ENCODE results near the gene ZNF652. TPM values are rescaled to one million over a fixed set of nuclear protein-coding genes. Genes with fewer than 3 reads are reported as not detected.

The ZNF652 gene
- total RNA-seq, 1 donor from 2014 or later, result 26.6 TPM

- Histone ChIP-seq H3K4me3 (ENCODE audit: low read length in 3 of 3) (no peak overlapping the region), H3K9ac (ENCODE audit: low read depth in 1 of 3, low read length in 3 of 3) (no peak overlapping the region), H3K36me3 (ENCODE audit: control insufficient read depth in 3 of 3, insufficient read depth in 3 of 3, low read length in 3 of 3) (no peaks in the 10 kb centered on the region), H3K27ac (ENCODE audit: low read depth, low read length) (no peak overlapping the region), H3K4me1 (ENCODE audit: control insufficient read depth in 3 of 3, insufficient read depth in 3 of 3, low read length in 3 of 3) (no peaks in the 10 kb centered on the region), H3K9me3 (ENCODE audit: control insufficient read depth in 3 of 3, low read length in 3 of 3) (no peaks in the 10 kb centered on the region), H3K27me3 (ENCODE audit: control insufficient read depth in 3 of 3, insufficient read depth in 3 of 3, low read length in 3 of 3) (no peaks in the 10 kb centered on the region)
Observed at GRCh38 chr17:49327835-49328784, 33.9 kb downstream of the ZNF652 start.

- Histone ChIP-seq H3K4me3 (ENCODE audit: low read length in 3 of 3) (no peak overlapping the region), H3K27me3 (ENCODE audit: control insufficient read depth in 3 of 3, insufficient read depth in 3 of 3, low read length in 3 of 3) (no peaks in the 10 kb centered on the region), H3K36me3 (ENCODE audit: control insufficient read depth in 3 of 3, insufficient read depth in 3 of 3, low read length in 3 of 3) (no peaks in the 10 kb centered on the region), H3K9ac (ENCODE audit: low read depth in 1 of 3, low read length in 3 of 3) (no peak overlapping the region), H3K9me3 (ENCODE audit: control insufficient read depth in 3 of 3, low read length in 3 of 3) (no peaks in the 10 kb centered on the region), H3K27ac (ENCODE audit: low read depth, low read length) (no peak overlapping the region), H3K4me1 (ENCODE audit: control insufficient read depth in 3 of 3, insufficient read depth in 3 of 3, low read length in 3 of 3) (no peaks in the 10 kb centered on the region)
Observed at GRCh38 chr17:49325980-49326379, 36.1 kb downstream of the ZNF652 start.

- H3K27me3 ChIP-seq (ENCODE audit: control insufficient read depth in 3 of 3, insufficient read depth in 3 of 3, low read length in 3 of 3), result no peaks in the 10 kb centered on the region
- H3K9me3 ChIP-seq (ENCODE audit: control insufficient read depth in 3 of 3, low read length in 3 of 3), result no peaks in the 10 kb centered on the region
- peaks cover 0 to 7% (median 6%) of the 10 kb centered on the region in 3 donors for H3K36me3 ChIP-seq (ENCODE audit: control insufficient read depth in 3 of 3, insufficient read depth in 3 of 3, low read length in 3 of 3)
- H3K4me3 ChIP-seq (ENCODE audit: low read length in 3 of 3), result no peak overlapping the region
- H3K9ac ChIP-seq (ENCODE audit: low read depth in 1 of 3, low read length in 3 of 3), result no peak overlapping the region
- H3K4me1 ChIP-seq (ENCODE audit: control insufficient read depth in 3 of 3, insufficient read depth in 3 of 3, low read length in 3 of 3), result peaks cover 0 to 10% (median 5%) of the 10 kb centered on the region in 3 donors
- H3K27ac ChIP-seq (ENCODE audit: low read depth, low read length), result no peak overlapping the region
Observed at GRCh38 chr17:49318435-49318965, 43.5 kb downstream of the ZNF652 start.

- H3K27me3 ChIP-seq (ENCODE audit: control insufficient read depth in 3 of 3, insufficient read depth in 3 of 3, low read length in 3 of 3), result no peaks in the 10 kb centered on the region
- no peak overlapping the region for H3K27ac ChIP-seq (ENCODE audit: low read depth, low read length)
- peaks cover 0 to 11% (median 6%) of the 10 kb centered on the region in 3 donors for H3K36me3 ChIP-seq (ENCODE audit: control insufficient read depth in 3 of 3, insufficient read depth in 3 of 3, low read length in 3 of 3)
- H3K4me3 ChIP-seq (ENCODE audit: low read length in 3 of 3), result no peak overlapping the region
- H3K9me3 ChIP-seq (ENCODE audit: control insufficient read depth in 3 of 3, low read length in 3 of 3), result no peaks in the 10 kb centered on the region
- peaks cover 0 to 10% (median 5%) of the 10 kb centered on the region in 3 donors for H3K4me1 ChIP-seq (ENCODE audit: control insufficient read depth in 3 of 3, insufficient read depth in 3 of 3, low read length in 3 of 3)
- H3K9ac ChIP-seq (ENCODE audit: low read depth in 1 of 3, low read length in 3 of 3), result no peak overlapping the region
Observed at GRCh38 chr17:49316889-49317675, 45.0 kb downstream of the ZNF652 start.

- Histone ChIP-seq H3K9ac (ENCODE audit: low read depth in 1 of 3, low read length in 3 of 3) (no peak overlapping the region), H3K4me1 (ENCODE audit: control insufficient read depth in 3 of 3, insufficient read depth in 3 of 3, low read length in 3 of 3) (peaks cover 0 to 10% (median 5%) of the 10 kb centered on the region in 3 donors), H3K9me3 (ENCODE audit: control insufficient read depth in 3 of 3, low read length in 3 of 3) (no peaks in the 10 kb centered on the region), H3K27ac (ENCODE audit: low read depth, low read length) (peak overlapping the region; percentile 33), H3K27me3 (ENCODE audit: control insufficient read depth in 3 of 3, insufficient read depth in 3 of 3, low read length in 3 of 3) (no peaks in the 10 kb centered on the region), H3K36me3 (ENCODE audit: control insufficient read depth in 3 of 3, insufficient read depth in 3 of 3, low read length in 3 of 3) (peaks cover 7 to 17% (median 10%) of the 10 kb centered on the region in 3 donors), H3K4me3 (ENCODE audit: low read length in 3 of 3) (no peak overlapping the region)
Observed at GRCh38 chr17:49316258-49316570, 45.8 kb downstream of the ZNF652 start.

- Histone ChIP-seq H3K27ac (ENCODE audit: low read depth, low read length) (peak overlapping the region; percentile 33), H3K36me3 (ENCODE audit: control insufficient read depth in 3 of 3, insufficient read depth in 3 of 3, low read length in 3 of 3) (peaks cover 9 to 17% (median 12%) of the 10 kb centered on the region in 3 donors), H3K9ac (ENCODE audit: low read depth in 1 of 3, low read length in 3 of 3) (peak overlapping the region in 1 of 3 donors; percentile 13), H3K27me3 (ENCODE audit: control insufficient read depth in 3 of 3, insufficient read depth in 3 of 3, low read length in 3 of 3) (no peaks in the 10 kb centered on the region), H3K4me1 (ENCODE audit: control insufficient read depth in 3 of 3, insufficient read depth in 3 of 3, low read length in 3 of 3) (peaks cover 0 to 10% (median 5%) of the 10 kb centered on the region in 3 donors), H3K9me3 (ENCODE audit: control insufficient read depth in 3 of 3, low read length in 3 of 3) (no peaks in the 10 kb centered on the region), H3K4me3 (ENCODE audit: low read length in 3 of 3) (peak overlapping the region in 1 of 3 donors; percentile 61)
Observed at GRCh38 chr17:49315551-49316257, 46.3 kb downstream of the ZNF652 start.

- peaks cover 9 to 17% (median 12%) of the 10 kb centered on the region in 3 donors for H3K36me3 ChIP-seq (ENCODE audit: control insufficient read depth in 3 of 3, insufficient read depth in 3 of 3, low read length in 3 of 3)
- no peaks in the 10 kb centered on the region for H3K27me3 ChIP-seq (ENCODE audit: control insufficient read depth in 3 of 3, insufficient read depth in 3 of 3, low read length in 3 of 3)
- no peak overlapping the region for H3K4me3 ChIP-seq (ENCODE audit: low read length in 3 of 3)
- H3K9me3 ChIP-seq (ENCODE audit: control insufficient read depth in 3 of 3, low read length in 3 of 3), result no peaks in the 10 kb centered on the region
- peaks cover 0 to 10% (median 5%) of the 10 kb centered on the region in 3 donors for H3K4me1 ChIP-seq (ENCODE audit: control insufficient read depth in 3 of 3, insufficient read depth in 3 of 3, low read length in 3 of 3)
- H3K9ac ChIP-seq (ENCODE audit: low read depth in 1 of 3, low read length in 3 of 3), result no peak overlapping the region
- no peak overlapping the region for H3K27ac ChIP-seq (ENCODE audit: low read depth, low read length)
Observed at GRCh38 chr17:49312722-49313121, 49.3 kb downstream of the ZNF652 start.

- H3K9ac ChIP-seq (ENCODE audit: low read depth in 1 of 3, low read length in 3 of 3), result no peak overlapping the region
- H3K4me3 ChIP-seq (ENCODE audit: low read length in 3 of 3), result no peak overlapping the region
- H3K36me3 ChIP-seq (ENCODE audit: control insufficient read depth in 3 of 3, insufficient read depth in 3 of 3, low read length in 3 of 3), result peaks cover 0 to 17% (median 7%) of the 10 kb centered on the region in 3 donors
- no peak overlapping the region for H3K27ac ChIP-seq (ENCODE audit: low read depth, low read length)
- H3K4me1 ChIP-seq (ENCODE audit: control insufficient read depth in 3 of 3, insufficient read depth in 3 of 3, low read length in 3 of 3), result no peaks in the 10 kb centered on the region
- no peaks in the 10 kb centered on the region for H3K9me3 ChIP-seq (ENCODE audit: control insufficient read depth in 3 of 3, low read length in 3 of 3)
- H3K27me3 ChIP-seq (ENCODE audit: control insufficient read depth in 3 of 3, insufficient read depth in 3 of 3, low read length in 3 of 3), result no peaks in the 10 kb centered on the region
Observed at GRCh38 chr17:49299996-49300395, 62.1 kb downstream of the ZNF652 start.

- Histone ChIP-seq H3K4me3 (ENCODE audit: low read length in 3 of 3) (no peak overlapping the region), H3K9ac (ENCODE audit: low read depth in 1 of 3, low read length in 3 of 3) (no peak overlapping the region), H3K27ac (ENCODE audit: low read depth, low read length) (no peak overlapping the region), H3K27me3 (ENCODE audit: control insufficient read depth in 3 of 3, insufficient read depth in 3 of 3, low read length in 3 of 3) (no peaks in the 10 kb centered on the region), H3K36me3 (ENCODE audit: control insufficient read depth in 3 of 3, insufficient read depth in 3 of 3, low read length in 3 of 3) (peaks cover 0 to 17% (median 7%) of the 10 kb centered on the region in 3 donors), H3K9me3 (ENCODE audit: control insufficient read depth in 3 of 3, low read length in 3 of 3) (no peaks in the 10 kb centered on the region), H3K4me1 (ENCODE audit: control insufficient read depth in 3 of 3, insufficient read depth in 3 of 3, low read length in 3 of 3) (no peaks in the 10 kb centered on the region)
Observed at GRCh38 chr17:49298371-49298976, 63.6 kb downstream of the ZNF652 start.

All from skeletal muscle tissue (tissue), 4 donors.